ENCODE measurements around the gene DNAJC3.
"Not testable (repeated sequence)": the region's sequence is repeated elsewhere in the genome, so short reads cannot be mapped to it uniquely, and the experiment has no call there.

DNAJC3 gene

DNA sequence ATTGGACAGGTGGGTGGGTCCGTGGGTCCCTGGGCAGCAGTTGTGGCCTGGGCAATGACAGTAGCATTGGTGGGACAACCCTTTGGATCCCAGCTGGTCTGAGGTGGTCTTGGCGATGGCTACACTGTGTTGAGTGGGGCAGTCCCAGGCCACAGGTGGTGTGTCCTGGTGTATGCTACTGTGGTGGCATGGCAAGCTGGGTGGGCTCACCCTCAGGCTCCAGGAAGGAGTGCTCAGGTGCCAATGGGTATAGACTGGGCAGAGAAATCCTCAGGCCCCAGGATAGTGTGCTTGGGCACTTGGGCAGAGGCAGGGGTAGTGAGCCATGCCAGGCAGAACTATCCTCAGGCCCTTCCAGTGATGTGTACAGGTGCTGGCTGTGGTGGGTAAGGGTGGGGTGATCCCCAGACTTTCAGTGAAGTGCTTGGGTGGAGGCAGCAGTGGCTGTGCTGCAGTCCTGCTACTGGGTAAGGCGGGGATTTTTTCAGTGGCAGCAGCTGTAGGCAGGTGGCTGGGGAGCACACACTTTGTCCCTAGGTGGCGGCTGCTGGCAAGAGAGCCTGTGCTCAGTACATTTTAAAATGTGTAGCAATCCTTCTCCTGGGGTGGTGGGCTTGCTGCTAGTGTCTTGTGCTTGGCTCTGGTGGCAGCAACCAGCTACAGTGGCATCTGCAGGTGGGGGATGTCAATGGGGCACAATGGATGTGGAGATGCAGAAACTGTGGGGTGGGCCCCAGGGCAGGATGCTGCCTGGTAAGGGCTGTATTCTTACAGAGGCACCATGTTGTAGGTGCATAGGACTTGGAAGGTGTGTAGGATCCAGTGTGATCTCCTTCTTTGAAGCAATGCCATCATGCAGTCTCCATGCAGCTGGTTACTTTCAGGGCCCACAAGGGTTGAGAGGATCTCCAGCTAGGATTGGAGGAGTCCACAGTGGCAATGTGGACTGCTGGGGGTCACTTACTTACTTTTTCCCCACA lies 64.9 kb downstream of the DNAJC3 start:
- Histone ChIP-seq H3K27ac (ENCODE audit: low read depth, low read length) (no peak overlapping the region), H3K4me1 (ENCODE audit: control insufficient read depth, insufficient read depth, low read length, unreplicated experiment) (no peaks in the 10 kb centered on the region), H3K27me3 (ENCODE audit: insufficient read depth, low read length) (no peaks in the 10 kb centered on the region), H2AFZ (ENCODE audit: low read length, unreplicated experiment) (no peak overlapping the region), H3K36me3 (ENCODE audit: insufficient read depth, low read length) (no peaks in the 10 kb centered on the region), H3K79me2 (ENCODE audit: control insufficient read depth, insufficient read depth, low read length, unreplicated experiment) (peaks cover 20% of the 10 kb centered on the region), H3K4me3 (ENCODE audit: low read depth, low read length) (no peak overlapping the region)

DNA sequence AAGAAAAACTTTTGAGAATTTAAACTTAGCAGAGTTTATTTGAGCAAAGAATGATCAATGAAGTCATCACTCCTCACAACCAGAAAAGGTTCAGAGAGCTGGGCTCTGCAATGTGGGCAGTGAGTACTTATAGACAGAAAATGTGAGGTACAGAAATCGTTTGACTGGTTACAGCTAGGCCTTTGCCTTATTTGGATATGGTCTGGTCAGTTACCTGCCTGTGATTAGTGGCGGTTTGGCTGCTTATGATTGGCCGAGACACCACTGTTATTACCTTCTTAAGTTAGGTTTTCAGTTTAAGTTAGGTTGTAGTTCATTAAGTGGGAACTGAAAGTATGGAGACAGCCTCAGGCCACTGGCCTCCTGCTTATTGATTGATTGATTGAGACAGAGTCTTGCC lies 66.3 kb downstream of the DNAJC3 start:
- H3K4me1 ChIP-seq (ENCODE audit: control insufficient read depth, insufficient read depth, low read length, unreplicated experiment) = no peaks in the 10 kb centered on the region
- no peak overlapping the region for H3K4me3 ChIP-seq (ENCODE audit: low read depth, low read length)
- H3K79me2 ChIP-seq (ENCODE audit: control insufficient read depth, insufficient read depth, low read length, unreplicated experiment) = peaks cover 24% of the 10 kb centered on the region
- H3K36me3 ChIP-seq (ENCODE audit: insufficient read depth, low read length) = no peaks in the 10 kb centered on the region
- no peaks in the 10 kb centered on the region for H3K27me3 ChIP-seq (ENCODE audit: insufficient read depth, low read length)
- H3K27ac ChIP-seq (ENCODE audit: low read depth, low read length) = no peak overlapping the region
- H2AFZ ChIP-seq (ENCODE audit: low read length, unreplicated experiment) = no peak overlapping the region

DNA sequence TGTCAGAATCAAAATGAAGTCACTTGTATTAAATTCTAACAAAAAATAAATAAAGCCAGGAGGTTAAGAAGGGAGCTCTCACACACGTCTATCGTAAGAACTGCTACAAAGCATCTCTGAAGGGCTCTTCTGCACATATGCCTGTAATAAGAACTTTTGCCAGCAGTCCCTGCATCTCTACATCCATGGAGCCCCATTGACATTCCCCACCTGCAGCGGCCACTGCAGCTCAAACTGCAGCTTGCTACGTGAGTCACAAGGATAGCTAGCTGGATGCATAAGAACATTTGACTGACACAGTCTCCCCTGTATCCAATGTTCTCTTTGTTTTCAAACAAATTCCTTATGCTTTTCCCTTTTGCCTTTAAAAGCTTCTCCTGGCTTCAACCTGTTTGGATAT lies 68.3 kb downstream of the DNAJC3 start:
- no peaks in the 10 kb centered on the region for H3K4me1 ChIP-seq (ENCODE audit: control insufficient read depth, insufficient read depth, low read length, unreplicated experiment)
- H3K36me3 ChIP-seq (ENCODE audit: insufficient read depth, low read length) = no peaks in the 10 kb centered on the region
- no peaks in the 10 kb centered on the region for H3K27me3 ChIP-seq (ENCODE audit: insufficient read depth, low read length)
- H2AFZ ChIP-seq (ENCODE audit: low read length, unreplicated experiment) = no peak overlapping the region
- H3K4me3 ChIP-seq (ENCODE audit: low read depth, low read length) = no peak overlapping the region
- peaks cover 27% of the 10 kb centered on the region for H3K79me2 ChIP-seq (ENCODE audit: control insufficient read depth, insufficient read depth, low read length, unreplicated experiment)
- no peak overlapping the region for H3K27ac ChIP-seq (ENCODE audit: low read depth, low read length)

DNA sequence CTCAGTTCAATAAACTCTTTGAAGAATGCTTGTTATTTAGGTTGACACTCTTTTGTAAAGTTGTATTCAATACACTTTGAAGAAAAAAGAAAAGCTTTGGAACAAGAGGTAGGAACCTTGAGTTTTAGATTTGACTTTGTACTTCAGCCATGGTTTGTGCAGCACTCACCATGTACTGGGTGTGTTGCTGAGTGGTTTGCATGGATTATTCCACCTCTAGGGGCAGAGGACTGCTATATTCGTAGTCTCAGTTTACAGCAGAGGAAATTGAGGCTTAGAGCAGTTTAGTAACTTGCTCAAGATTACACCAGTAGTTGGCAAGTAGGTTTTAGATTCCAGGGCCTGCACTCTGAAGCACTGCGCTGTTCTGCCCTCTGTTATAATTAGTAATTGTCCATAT lies 68.8 kb downstream of the DNAJC3 start:
- no peaks in the 10 kb centered on the region for H3K27me3 ChIP-seq (ENCODE audit: insufficient read depth, low read length)
- no peak overlapping the region for H3K4me3 ChIP-seq (ENCODE audit: low read depth, low read length)
- H3K4me1 ChIP-seq (ENCODE audit: control insufficient read depth, insufficient read depth, low read length, unreplicated experiment) = no peaks in the 10 kb centered on the region
- peaks cover 27% of the 10 kb centered on the region for H3K79me2 ChIP-seq (ENCODE audit: control insufficient read depth, insufficient read depth, low read length, unreplicated experiment)
- no peak overlapping the region for H2AFZ ChIP-seq (ENCODE audit: low read length, unreplicated experiment)
- no peaks in the 10 kb centered on the region for H3K36me3 ChIP-seq (ENCODE audit: insufficient read depth, low read length)
- H3K27ac ChIP-seq (ENCODE audit: low read depth, low read length) = no peak overlapping the region

DNA sequence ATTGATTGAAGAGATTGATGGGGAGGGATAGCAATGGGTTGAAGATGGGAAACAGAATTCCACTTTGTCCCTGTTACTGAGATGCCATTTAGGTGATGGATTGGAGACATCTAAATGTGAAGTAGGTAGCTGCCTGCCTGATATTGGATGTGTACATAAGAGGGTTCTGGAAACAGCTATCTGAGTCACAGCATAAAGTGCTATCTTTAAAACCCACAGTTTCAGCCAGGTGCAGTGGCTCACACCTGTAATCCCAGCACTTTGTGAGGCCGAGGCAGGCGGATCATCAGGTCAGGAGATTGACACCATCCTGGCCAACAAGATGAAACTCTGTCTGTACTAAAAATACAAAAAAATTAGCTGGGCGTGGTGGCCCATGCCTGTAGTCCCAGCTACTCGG lies 72.6 kb downstream of the DNAJC3 start:
- Histone ChIP-seq H3K27ac (ENCODE audit: low read depth, low read length) (no peak overlapping the region), H3K36me3 (ENCODE audit: insufficient read depth, low read length) (no peaks in the 10 kb centered on the region; the same call in 1 of the 2 replicates), H3K4me3 (ENCODE audit: low read depth, low read length) (no peak overlapping the region), H3K27me3 (ENCODE audit: insufficient read depth, low read length) (no peaks in the 10 kb centered on the region), H3K4me1 (ENCODE audit: control insufficient read depth, insufficient read depth, low read length, unreplicated experiment) (no peaks in the 10 kb centered on the region), H3K79me2 (ENCODE audit: control insufficient read depth, insufficient read depth, low read length, unreplicated experiment) (peaks cover 7% of the 10 kb centered on the region), H2AFZ (ENCODE audit: low read length, unreplicated experiment) (no peak overlapping the region)

DNA sequence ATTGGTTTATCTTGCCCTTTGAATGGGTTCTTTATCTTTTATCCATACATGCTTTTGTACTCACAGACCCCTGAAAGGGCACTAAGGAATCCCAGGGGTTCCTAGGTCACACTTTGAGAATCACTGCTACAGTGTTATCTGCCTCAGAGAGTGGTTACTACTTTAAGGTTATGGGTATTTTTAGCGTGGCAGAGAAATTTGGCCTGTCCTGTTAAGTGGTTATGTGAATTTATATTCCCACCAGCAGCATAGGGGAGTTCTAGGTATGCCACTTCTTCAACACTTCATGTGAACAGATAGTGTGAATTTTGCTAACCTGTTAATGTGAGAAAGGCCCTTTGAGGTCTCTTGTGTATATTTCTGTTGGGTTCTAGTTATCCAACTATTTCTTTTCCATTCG lies 75.7 kb downstream of the DNAJC3 start:
- Histone ChIP-seq H3K4me3 (ENCODE audit: low read depth, low read length) (no peak overlapping the region), H3K79me2 (ENCODE audit: control insufficient read depth, insufficient read depth, low read length, unreplicated experiment) (peaks cover 2% of the 10 kb centered on the region), H3K27me3 (ENCODE audit: insufficient read depth, low read length) (no peaks in the 10 kb centered on the region), H3K27ac (ENCODE audit: low read depth, low read length) (no peak overlapping the region), H3K36me3 (ENCODE audit: insufficient read depth, low read length) (no peaks in the 10 kb centered on the region; the same call in 1 of the 2 replicates), H3K4me1 (ENCODE audit: control insufficient read depth, insufficient read depth, low read length, unreplicated experiment) (no peaks in the 10 kb centered on the region), H2AFZ (ENCODE audit: low read length, unreplicated experiment) (no peak overlapping the region)

DNA sequence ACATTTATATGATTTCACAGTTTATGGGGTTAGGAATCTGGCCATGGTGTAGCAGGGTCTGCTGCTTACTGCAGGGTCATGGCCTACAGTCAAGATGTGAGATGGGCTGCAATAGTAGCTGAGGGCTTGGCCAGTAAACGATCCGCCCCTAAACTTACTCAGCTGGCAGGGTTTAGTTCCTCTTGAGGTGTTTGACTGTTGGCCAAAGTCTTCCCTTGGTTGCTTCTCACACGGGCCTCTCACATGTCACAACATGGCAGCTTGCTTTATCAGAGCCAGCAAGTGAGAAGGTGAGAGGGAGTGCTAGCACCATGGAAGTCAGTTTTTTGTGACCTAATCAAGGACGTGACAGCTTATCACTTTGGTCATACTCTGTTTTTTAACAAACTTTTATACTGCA lies 77.1 kb downstream of the DNAJC3 start:
- no peak overlapping the region for H3K4me3 ChIP-seq (ENCODE audit: low read depth, low read length)
- peaks cover 2% of the 10 kb centered on the region for H3K79me2 ChIP-seq (ENCODE audit: control insufficient read depth, insufficient read depth, low read length, unreplicated experiment)
- H3K4me1 ChIP-seq (ENCODE audit: control insufficient read depth, insufficient read depth, low read length, unreplicated experiment) = no peaks in the 10 kb centered on the region
- H3K27me3 ChIP-seq (ENCODE audit: insufficient read depth, low read length) = no peaks in the 10 kb centered on the region
- no peak overlapping the region for H2AFZ ChIP-seq (ENCODE audit: low read length, unreplicated experiment)
- H3K36me3 ChIP-seq (ENCODE audit: insufficient read depth, low read length) = no peaks in the 10 kb centered on the region; the same call in 1 of the 2 replicates
- H3K27ac ChIP-seq (ENCODE audit: low read depth, low read length) = no peak overlapping the region

DNA sequence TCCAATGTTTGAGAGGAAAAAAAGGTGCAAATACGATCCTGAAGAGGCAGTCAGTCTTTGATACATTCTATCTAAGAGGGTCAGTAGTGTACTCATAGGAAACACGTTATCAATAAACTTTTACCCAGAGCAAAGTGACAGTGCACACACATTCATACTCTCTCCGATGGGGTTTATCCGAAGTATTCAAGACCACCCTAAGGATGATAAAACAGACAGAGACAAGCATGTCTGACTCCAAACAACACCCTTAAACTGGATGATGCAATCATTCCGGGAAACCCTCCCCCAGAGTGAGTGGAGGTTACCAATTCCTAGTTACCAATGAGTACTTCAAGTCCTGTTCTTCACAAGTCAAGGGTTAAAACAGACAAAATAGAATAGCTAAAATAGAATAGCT lies 79.1 kb downstream of the DNAJC3 start:
- Histone ChIP-seq H3K4me1 (ENCODE audit: control insufficient read depth, insufficient read depth, low read length, unreplicated experiment) (no peaks in the 10 kb centered on the region), H3K27me3 (ENCODE audit: insufficient read depth, low read length) (no peaks in the 10 kb centered on the region), H3K79me2 (ENCODE audit: control insufficient read depth, insufficient read depth, low read length, unreplicated experiment) (no peaks in the 10 kb centered on the region), H3K4me3 (ENCODE audit: low read depth, low read length) (no peak overlapping the region), H2AFZ (ENCODE audit: low read length, unreplicated experiment) (no peak overlapping the region), H3K36me3 (ENCODE audit: insufficient read depth, low read length) (no peaks in the 10 kb centered on the region; the same call in 1 of the 2 replicates), H3K27ac (ENCODE audit: low read depth, low read length) (no peak overlapping the region)

DNA sequence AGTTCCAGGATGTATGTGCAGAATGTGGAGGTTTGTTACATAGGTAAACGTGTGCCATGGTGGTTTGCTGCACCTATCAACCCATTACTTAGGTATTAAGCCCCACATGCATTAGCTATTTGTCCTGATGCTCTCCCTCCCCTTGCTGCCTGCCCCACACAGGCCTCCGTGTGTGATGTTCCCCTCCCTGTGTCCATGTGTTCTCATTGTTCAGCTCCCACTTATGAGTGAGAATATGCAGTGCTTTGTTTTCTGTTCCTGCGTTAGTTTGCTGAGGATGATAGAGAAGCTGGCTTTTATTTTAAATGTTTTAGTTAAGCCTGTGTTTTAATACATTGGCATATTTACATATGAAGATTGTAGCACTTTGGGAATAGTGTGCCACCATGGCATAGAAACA lies 85.7 kb downstream of the DNAJC3 start:
- not testable (repeated sequence) for H2AFZ ChIP-seq (ENCODE audit: low read length, unreplicated experiment); H3K4me3 ChIP-seq (ENCODE audit: low read depth, low read length); H3K4me1 ChIP-seq (ENCODE audit: control insufficient read depth, insufficient read depth, low read length, unreplicated experiment); H3K27ac ChIP-seq (ENCODE audit: low read depth, low read length); H3K27me3 ChIP-seq (ENCODE audit: insufficient read depth, low read length); H3K36me3 ChIP-seq (ENCODE audit: insufficient read depth, low read length); H3K79me2 ChIP-seq (ENCODE audit: control insufficient read depth, insufficient read depth, low read length, unreplicated experiment)

DNA sequence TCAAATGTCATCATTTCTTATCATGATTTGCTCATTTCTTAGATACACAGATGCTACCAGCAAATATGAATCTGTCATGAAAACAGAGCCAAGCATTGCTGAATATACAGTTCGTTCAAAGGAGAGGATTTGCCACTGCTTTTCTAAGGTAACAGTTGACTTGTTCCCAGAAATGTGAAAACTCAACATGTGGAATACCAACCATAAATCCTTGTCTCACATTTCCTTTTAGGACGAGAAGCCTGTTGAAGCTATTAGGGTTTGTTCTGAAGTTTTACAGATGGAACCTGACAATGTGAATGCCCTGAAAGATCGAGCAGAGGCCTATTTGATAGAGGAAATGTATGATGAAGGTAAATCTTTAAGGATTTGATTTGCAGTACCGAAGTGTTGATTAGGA lies 86.7 kb downstream of the DNAJC3 start:
- no peaks in the 10 kb centered on the region for H3K79me2 ChIP-seq (ENCODE audit: control insufficient read depth, insufficient read depth, low read length, unreplicated experiment)
- no peak overlapping the region for H3K27ac ChIP-seq (ENCODE audit: low read depth, low read length)
- H3K36me3 ChIP-seq (ENCODE audit: insufficient read depth, low read length) = no peaks in the 10 kb centered on the region; the same call in none of the 2 replicates

DNA sequence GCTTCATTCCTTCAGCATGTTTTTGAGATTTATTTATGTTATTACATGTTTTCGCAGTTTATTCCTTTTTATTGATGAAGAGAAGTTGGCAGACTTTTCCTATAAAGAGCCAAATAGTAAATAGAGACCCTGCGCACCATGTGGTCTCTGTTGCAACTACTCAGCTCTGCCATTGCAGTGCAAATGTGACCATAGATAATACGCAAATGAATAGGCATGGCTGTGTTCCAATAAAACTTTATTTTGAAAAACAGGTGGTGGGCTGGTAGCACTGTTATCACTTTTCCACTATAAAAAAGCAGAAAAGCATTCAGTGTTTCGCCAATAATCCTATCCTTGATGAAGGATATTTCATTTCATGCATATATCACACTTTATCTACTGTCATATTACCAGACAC lies 95.0 kb downstream of the DNAJC3 start:
- no peaks in the 10 kb centered on the region for H3K79me2 ChIP-seq (ENCODE audit: control insufficient read depth, insufficient read depth, low read length, unreplicated experiment)
- H3K4me3 ChIP-seq (ENCODE audit: low read depth, low read length) = no peak overlapping the region
- no peaks in the 10 kb centered on the region for H3K4me1 ChIP-seq (ENCODE audit: control insufficient read depth, insufficient read depth, low read length, unreplicated experiment)
- peaks cover 6% of the 10 kb centered on the region; the same call in 1 of the 2 replicates for H3K36me3 ChIP-seq (ENCODE audit: insufficient read depth, low read length)
- H3K27me3 ChIP-seq (ENCODE audit: insufficient read depth, low read length) = no peaks in the 10 kb centered on the region
- H3K27ac ChIP-seq (ENCODE audit: low read depth, low read length) = no peak overlapping the region
- no peak overlapping the region for H2AFZ ChIP-seq (ENCODE audit: low read length, unreplicated experiment)

More for the DNA sequence above, 86.7 kb downstream of the DNAJC3 start:
- Histone ChIP-seq H2AFZ (ENCODE audit: low read length, unreplicated experiment) (no peak overlapping the region), H3K27me3 (ENCODE audit: insufficient read depth, low read length) (no peaks in the 10 kb centered on the region), H3K4me1 (ENCODE audit: control insufficient read depth, insufficient read depth, low read length, unreplicated experiment) (no peaks in the 10 kb centered on the region), H3K4me3 (ENCODE audit: low read depth, low read length) (no peak overlapping the region)

All from ACC112 (cell line).